ENCODE data around the gene AKAP13. TPM values are rescaled to one million over a fixed set of nuclear protein-coding genes. Genes with fewer than 3 reads are reported as not detected.

Gene AKAP13
- total and polyA plus RNA-seq, 2 of the 13 experiments (the other 11 are each of a cell fraction or from before 2014, with no cell fraction given), result 6.7 to 27.1 TPM

- TF ChIP-seq E2F1 (CRISPR knock-in tag; IDR thresholded peaks at IDR 0.05) (no peak), SIN3A (IDR thresholded peaks at IDR 0.05; ENCODE audit: borderline replicate concordance, low read depth, low read length) (no peak), TMF1 (CRISPR knock-in tag; IDR thresholded peaks at IDR 0.05; ENCODE audit: low read depth) (no peak), ZNF12 (CRISPR knock-in tag; IDR thresholded peaks at IDR 0.05) (no peak), SP1 (IDR thresholded peaks at IDR 0.05) (no peak), SP1 (CRISPR knock-in tag; IDR thresholded peaks at IDR 0.05) (no peak), MAFG (CRISPR knock-in tag; IDR thresholded peaks at IDR 0.05) (no peak), SAFB2 (CRISPR knock-in tag; IDR thresholded peaks at IDR 0.05; ENCODE audit: borderline replicate concordance, low read depth) (no peak), ADNP (CRISPR knock-in tag; IDR thresholded peaks at IDR 0.05) (no peak), JUN (CRISPR knock-in tag; IDR thresholded peaks at IDR 0.05) (no peak), ZNF354B (CRISPR knock-in tag; IDR thresholded peaks at IDR 0.05) (no peak), THRA (CRISPR knock-in tag; IDR thresholded peaks at IDR 0.05; ENCODE audit: borderline replicate concordance) (no peak), E2F2 (CRISPR knock-in tag; IDR thresholded peaks at IDR 0.05; ENCODE audit: borderline replicate concordance) (no peak), ZNF264 (CRISPR knock-in tag; IDR thresholded peaks at IDR 0.05) (no peak)
Observed at GRCh38 chr15:85755471-85755870, 375.1 kb downstream of the AKAP13 start (continued).
